ENCODE data around the gene DUS3L. TPM values are rescaled to one million over a fixed set of nuclear protein-coding genes. Genes with fewer than 3 reads are reported as not detected.

The DUS3L gene
- total RNA-seq, 1 experiment from 2014 or later, result 67.0 TPM

DNA sequence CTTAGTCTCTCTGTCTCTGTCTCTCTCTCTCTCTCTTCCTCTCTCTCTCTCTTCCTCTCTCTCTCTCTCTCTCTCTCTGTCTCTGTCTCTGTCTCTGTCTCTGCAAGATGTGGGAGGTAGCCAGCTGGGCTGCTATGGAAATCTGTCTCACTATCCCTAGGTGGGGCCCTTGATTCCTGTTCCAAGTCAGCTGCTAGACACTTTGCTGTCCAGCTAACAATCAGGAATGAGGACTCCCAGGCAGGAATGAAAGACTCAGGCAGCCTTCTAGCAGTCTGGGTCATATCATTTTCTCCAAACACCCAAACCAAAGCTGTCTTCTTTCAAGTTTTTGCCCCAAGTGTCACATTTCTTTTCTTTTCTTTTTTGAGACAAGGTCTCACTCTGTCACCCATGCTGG is 47.3 kb downstream of the DUS3L start:
- Mint-ChIP-seq H3K27me3 (ENCODE audit: low read depth) (peaks cover 22% of the 10 kb centered on the region), H3K4me1 (0 out of 4 replicates have a peak, but pooled peaks cover 0 to 2% of the 10 kb centered on the region in 2 experiments), H3K4me3 (no peak overlapping the region), H3K9me3 (0 out of 5 replicates have a peak, but pooled peaks cover 0 to 3% of the 10 kb centered on the region in 2 experiments), H3K27ac (no peak overlapping the region), H3K36me3 (ENCODE audit: insufficient read depth in 1 of 3, low read depth in 3 of 3) (no peaks in the 10 kb centered on the region)
- Histone ChIP-seq H3K4me2 (ENCODE audit: insufficient read depth, insufficient read length, low read length) (no peak overlapping the region), H3K9ac (ENCODE audit: extremely low read depth, insufficient read length, low read length) (no peak overlapping the region), H3K27ac (ENCODE audit: insufficient read length, low read depth, low read length) (no peak overlapping the region), H4K91ac (ENCODE audit: insufficient read length, low read depth, low read length) (no peak overlapping the region), H2AK5ac (ENCODE audit: insufficient read length, low read length) (no peak overlapping the region), H3K14ac (ENCODE audit: insufficient read depth, low read length) (no peak overlapping the region), H3K79me1 (ENCODE audit: insufficient read depth, low read depth, low read length, poor library complexity, severe bottlenecking) (no peaks in the 10 kb centered on the region), H3T11ph (ENCODE audit: low read length) (no peak overlapping the region), H2BK120ac (ENCODE audit: low read depth, low read length, poor library complexity, severe bottlenecking) (no peak overlapping the region), H2AFZ (ENCODE audit: low read length) (no peak overlapping the region), H3K27me3 (ENCODE audit: insufficient read depth, low read length) (no peaks in the 10 kb centered on the region), H3K9me3 (ENCODE audit: control insufficient read depth, low read depth, low read length) (no peaks in the 10 kb centered on the region), H3K4ac (ENCODE audit: low read depth, low read length) (no peak overlapping the region), H2BK20ac (ENCODE audit: low read depth, low read length, poor library complexity, severe bottlenecking) (no peak overlapping the region), H4K20me1 (ENCODE audit: control insufficient read depth, insufficient read depth, insufficient read length) (no peaks in the 10 kb centered on the region), H2BK5ac (ENCODE audit: insufficient read length, low read length) (no peak overlapping the region), H2BK15ac (ENCODE audit: low read depth, low read length) (no peak overlapping the region), H4K8ac (replicated peaks; ENCODE audit: insufficient read length, low read depth, low read length) (no peak overlapping the region), H3K4me1 (ENCODE audit: insufficient read depth, low read length) (no peaks in the 10 kb centered on the region), H3K79me2 (ENCODE audit: insufficient read depth, low read length) (no peaks in the 10 kb centered on the region), H3K23me2 (ENCODE audit: insufficient read length, low read depth, low read length, poor library complexity, severe bottlenecking) (no peaks in the 10 kb centered on the region), H3K18ac (ENCODE audit: insufficient read length, low read depth, low read length) (no peak overlapping the region), H4K5ac (ENCODE audit: insufficient read length, low read depth, low read length) (no peak overlapping the region), H2BK12ac (ENCODE audit: insufficient read length, low read depth, low read length) (no peak overlapping the region), H3K23ac (ENCODE audit: insufficient read length, low read depth, low read length) (no peak overlapping the region), H3K56ac (ENCODE audit: insufficient read length, low read depth, low read length) (no peak overlapping the region)
- TF ChIP-seq, protein P1, sequence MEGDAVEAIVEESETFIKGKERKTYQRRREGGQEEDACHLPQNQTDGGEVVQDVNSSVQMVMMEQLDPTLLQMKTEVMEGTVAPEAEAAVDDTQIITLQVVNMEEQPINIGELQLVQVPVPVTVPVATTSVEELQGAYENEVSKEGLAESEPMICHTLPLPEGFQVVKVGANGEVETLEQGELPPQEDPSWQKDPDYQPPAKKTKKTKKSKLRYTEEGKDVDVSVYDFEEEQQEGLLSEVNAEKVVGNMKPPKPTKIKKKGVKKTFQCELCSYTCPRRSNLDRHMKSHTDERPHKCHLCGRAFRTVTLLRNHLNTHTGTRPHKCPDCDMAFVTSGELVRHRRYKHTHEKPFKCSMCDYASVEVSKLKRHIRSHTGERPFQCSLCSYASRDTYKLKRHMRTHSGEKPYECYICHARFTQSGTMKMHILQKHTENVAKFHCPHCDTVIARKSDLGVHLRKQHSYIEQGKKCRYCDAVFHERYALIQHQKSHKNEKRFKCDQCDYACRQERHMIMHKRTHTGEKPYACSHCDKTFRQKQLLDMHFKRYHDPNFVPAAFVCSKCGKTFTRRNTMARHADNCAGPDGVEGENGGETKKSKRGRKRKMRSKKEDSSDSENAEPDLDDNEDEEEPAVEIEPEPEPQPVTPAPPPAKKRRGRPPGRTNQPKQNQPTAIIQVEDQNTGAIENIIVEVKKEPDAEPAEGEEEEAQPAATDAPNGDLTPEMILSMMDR (conservative IDR thresholded peaks at IDR 0.05), result no peak
- no peak for DNase-seq
